Fibroblast of villous mesenchyme (primary cell): ENCODE data around the gene ATP5MC3. TPM values are rescaled to one million over a fixed set of nuclear protein-coding genes. Genes with fewer than 3 reads are reported as not detected.

Experiments
- DNase-seq: peaks from one replicate; pipeline ENCODE4 v3.0.0-alpha.2; 2010; ENCODE audit warnings: low read depth
- H3K4me3 ChIP-seq: 2 replicates; pipeline ENCODE4 v1.5.1; 2011; ENCODE audit warnings: low read depth, mild to moderate bottlenecking, low read length
- CTCF ChIP-seq: IDR thresholded peaks from 2 replicates; pipeline ENCODE4 v1.5.1; 2012; ENCODE audit warnings: low read depth, mild to moderate bottlenecking, low read length; ENCODE audit not compliant: insufficient read depth
- total RNA-seq: library from RNA; depleted of rRNA; stranded (reverse); fragments of >200 nt; gene quantifications from 2 replicates; pipeline ENCODE4 v1.2.3, GENCODE V29; 2012

Gene ATP5MC3
- total RNA-seq, 1 donor: 157 TPM

- H3K4me3 ChIP-seq: no peak overlapping the region
- no peak for DNase-seq
- no peak for TF ChIP-seq CTCF
These were observed 25.4 kb upstream of the ATP5MC3 start for GRCh38 chr2:175206866-175207265.

DNA sequence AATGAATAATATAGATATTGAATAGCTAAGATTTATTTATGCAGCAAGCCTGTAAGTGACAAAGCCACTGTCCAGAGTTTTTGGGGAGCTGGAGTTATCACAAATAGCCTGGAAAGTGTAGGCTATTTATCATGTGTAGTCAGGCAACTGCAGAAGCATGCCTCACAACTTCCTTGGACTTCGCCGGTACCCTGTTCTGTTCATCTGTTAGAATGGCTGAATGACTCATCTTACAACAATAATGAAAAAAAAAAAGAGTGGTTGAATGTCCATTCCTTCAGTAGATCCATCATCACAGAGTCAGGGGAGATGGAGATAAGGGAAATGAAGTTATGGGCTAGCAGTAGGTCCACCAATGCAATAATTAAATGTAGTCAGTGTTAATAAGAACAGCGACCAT is 24.0 kb upstream of the ATP5MC3 start:
- TF ChIP-seq CTCF: no peak
- no peak for DNase-seq
- H3K4me3 ChIP-seq: no peak overlapping the region

GRCh38 chr2:175203621-175204496 is 22.3 kb upstream of the ATP5MC3 start:
- TF ChIP-seq CTCF: peak; percentile 71
- DNase-seq: peak; percentile 54

GRCh38 chr2:175195012-175195411 is 13.5 kb upstream of the ATP5MC3 start:
- DNase-seq: no peak
- TF ChIP-seq CTCF: no peak
- H3K4me3 ChIP-seq: no peak overlapping the region

More at GRCh38 chr2:175203621-175204496, 22.3 kb upstream of the ATP5MC3 start:
- no peak overlapping the region for H3K4me3 ChIP-seq

GRCh38 chr2:175188761-175189160 is 7.3 kb upstream of the ATP5MC3 start:
- TF ChIP-seq CTCF: no peak
- no peak overlapping the region for H3K4me3 ChIP-seq
- DNase-seq: no peak

- DNase-seq: peak; percentile 34
- H3K4me3 ChIP-seq: no peak overlapping the region
- TF ChIP-seq CTCF: peak; percentile 57
These were observed 5.9 kb upstream of the ATP5MC3 start for GRCh38 chr2:175187378-175187777.
